ENCODE data around the gene HYAL4.
"Not testable (repeated sequence)": the region's sequence is repeated elsewhere in the genome, so short reads cannot be mapped to it uniquely, and the experiment has no call there.

The HYAL4 gene

DNA sequence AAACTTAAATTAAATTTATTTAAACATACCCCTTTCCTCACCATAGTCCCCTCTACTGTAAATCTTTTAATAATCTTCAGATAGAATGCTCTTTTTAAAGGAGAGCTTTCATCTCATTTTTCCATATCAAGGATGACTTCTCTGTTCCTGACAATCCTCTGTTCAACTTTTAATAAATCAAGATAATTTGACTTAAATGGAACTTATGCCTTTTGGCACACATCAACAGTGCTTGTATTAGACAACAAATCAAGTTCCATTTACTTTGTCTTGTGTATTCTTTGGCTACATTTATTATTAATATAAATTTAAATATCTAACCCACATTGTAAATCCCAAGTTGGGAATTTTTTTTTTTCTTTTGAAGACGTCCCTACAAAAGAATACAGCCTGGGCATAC lies 42.7 kb upstream of the HYAL4 start:
- TF ChIP-seq, protein P1, sequence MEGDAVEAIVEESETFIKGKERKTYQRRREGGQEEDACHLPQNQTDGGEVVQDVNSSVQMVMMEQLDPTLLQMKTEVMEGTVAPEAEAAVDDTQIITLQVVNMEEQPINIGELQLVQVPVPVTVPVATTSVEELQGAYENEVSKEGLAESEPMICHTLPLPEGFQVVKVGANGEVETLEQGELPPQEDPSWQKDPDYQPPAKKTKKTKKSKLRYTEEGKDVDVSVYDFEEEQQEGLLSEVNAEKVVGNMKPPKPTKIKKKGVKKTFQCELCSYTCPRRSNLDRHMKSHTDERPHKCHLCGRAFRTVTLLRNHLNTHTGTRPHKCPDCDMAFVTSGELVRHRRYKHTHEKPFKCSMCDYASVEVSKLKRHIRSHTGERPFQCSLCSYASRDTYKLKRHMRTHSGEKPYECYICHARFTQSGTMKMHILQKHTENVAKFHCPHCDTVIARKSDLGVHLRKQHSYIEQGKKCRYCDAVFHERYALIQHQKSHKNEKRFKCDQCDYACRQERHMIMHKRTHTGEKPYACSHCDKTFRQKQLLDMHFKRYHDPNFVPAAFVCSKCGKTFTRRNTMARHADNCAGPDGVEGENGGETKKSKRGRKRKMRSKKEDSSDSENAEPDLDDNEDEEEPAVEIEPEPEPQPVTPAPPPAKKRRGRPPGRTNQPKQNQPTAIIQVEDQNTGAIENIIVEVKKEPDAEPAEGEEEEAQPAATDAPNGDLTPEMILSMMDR (IDR thresholded peaks at IDR 0.05; ENCODE audit: control extremely low read depth, extremely low read depth, low read depth, missing control alignments): no peak
- ChIA-PET POLR2A (no interaction called here), CTCF (interaction anchor here (2.3 to 7.9 kb wide), 2 partner anchors 63 to 70 kb away, joined by 7 to 82 read pairs; no protein-coding TSS in a partner anchor)
- DNase-seq (ENCODE audit: extremely low spot score): no peak

DNA sequence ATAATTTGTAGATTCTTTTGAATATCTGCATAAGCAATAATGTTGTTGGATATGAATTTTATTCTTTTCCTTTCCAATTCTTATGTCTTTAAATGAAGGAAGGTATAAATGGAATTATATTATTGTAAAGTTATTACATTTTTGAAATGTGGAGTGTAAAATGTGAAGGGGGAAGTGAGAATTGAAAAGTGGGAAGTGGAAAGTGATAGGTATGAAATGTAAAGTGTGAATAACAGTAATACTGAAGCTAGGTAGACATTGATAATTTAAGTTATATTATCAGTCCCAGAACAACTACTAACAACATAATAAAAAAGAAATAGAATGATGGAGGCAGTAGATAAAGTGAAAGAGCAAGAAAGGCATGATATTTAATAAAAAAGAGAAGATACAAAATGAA lies 39.7 kb upstream of the HYAL4 start:
- DNase-seq (ENCODE audit: extremely low spot score): no peak
- CTCF ChIA-PET: interaction anchor here (0.9 to 2.4 kb wide), 3 partner anchors 8 to 12 kb away, joined by 3 to 7 read pairs (median 3); no protein-coding TSS in a partner anchor
- POLR2A ChIA-PET: no interaction called here
- TF ChIP-seq, protein P1 (IDR thresholded peaks at IDR 0.05; ENCODE audit: control extremely low read depth, extremely low read depth, low read depth, missing control alignments): no peak

DNA sequence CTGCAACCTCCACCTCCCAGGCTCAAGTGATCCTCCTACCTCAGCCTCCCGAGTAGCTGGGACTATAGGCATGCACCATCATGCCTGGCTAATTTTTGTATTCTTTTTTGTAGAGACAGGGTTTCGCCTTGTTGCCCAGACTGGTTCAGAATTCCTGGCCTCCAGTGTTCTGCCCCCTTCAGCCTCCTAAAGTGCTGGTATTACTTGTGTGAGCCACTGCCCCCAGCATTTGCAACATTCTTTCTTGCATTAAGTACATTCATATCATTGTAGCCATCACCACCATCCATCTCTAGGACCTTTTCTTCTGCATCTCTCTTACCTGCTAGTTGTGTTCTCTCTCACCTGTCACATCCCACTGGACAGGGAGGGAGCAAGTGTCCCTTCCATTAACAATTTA lies 35.5 kb upstream of the HYAL4 start:
- TF ChIP-seq, protein P1 (IDR thresholded peaks at IDR 0.05; ENCODE audit: control extremely low read depth, extremely low read depth, low read depth, missing control alignments): no peak
- POLR2A ChIA-PET: no interaction called here
- DNase-seq (ENCODE audit: extremely low spot score): no peak
- CTCF ChIA-PET: no interaction called here

DNA sequence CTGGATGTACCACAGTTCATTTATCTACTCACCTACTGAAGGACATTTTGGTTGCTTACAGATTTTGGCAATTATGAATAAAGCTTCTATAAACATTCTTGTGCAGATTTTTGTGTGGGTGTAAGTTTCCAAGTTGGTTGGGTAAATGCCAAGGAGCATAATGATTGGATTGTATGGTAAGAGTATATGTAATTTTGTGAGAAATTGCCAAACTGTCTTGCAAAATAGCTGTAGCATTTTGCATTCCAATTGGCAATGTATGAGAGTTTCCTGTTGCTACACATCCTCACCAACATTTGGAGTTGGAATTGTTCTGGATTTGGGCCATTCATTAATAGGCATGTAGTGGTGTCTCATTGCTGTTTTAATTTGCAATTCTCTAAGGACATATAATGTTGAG lies 33.9 kb upstream of the HYAL4 start:
- POLR2A ChIA-PET: no interaction called here
- no peak for DNase-seq (ENCODE audit: extremely low spot score)
- CTCF ChIA-PET: interaction anchor here (1.1 kb wide), 2 partner anchors 13 to 14 kb away, joined by 3 read pairs; no protein-coding TSS in a partner anchor
- TF ChIP-seq, protein P1 (IDR thresholded peaks at IDR 0.05; ENCODE audit: control extremely low read depth, extremely low read depth, low read depth, missing control alignments): no peak

DNA sequence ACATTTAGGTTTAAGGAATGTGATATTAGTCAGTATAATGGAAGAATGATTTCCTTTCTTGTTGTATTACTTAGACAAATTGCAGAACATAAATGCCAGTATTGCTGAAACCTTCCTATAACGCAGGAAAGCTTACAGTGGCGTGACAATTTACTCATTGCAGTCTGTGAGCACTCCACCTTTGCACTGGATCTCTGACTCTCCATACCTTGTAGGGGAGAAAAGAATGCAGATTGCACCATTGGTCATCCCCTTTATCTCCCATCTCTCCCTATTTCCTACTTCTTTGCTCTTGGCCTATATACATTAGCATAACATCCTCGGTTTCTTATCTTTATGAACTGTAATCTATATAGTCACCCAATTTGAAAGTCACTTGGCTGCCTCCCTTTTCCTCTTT lies 28.1 kb upstream of the HYAL4 start:
- no peak for DNase-seq (ENCODE audit: extremely low spot score)

DNA sequence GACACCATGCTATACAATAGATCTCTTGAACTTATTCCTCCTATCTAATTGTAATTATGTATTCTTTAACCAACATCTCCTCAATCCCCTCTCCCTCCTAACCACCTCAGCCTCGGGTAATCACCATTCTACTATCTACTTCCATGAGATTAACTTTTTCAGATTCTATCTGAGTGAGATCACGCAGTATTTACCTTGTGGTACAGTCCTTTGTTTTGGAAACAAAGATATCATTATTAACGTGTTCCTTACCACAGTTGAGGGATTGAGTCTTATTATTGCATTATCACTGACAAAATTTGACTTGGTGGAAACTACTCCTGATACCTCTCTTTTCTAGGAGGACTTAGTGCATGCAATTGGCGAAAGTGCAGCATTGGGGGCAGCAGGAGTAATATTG lies 26.0 kb upstream of the HYAL4 start:
- CTCF ChIA-PET: no interaction called here
- no peak for DNase-seq (ENCODE audit: extremely low spot score)
- POLR2A ChIA-PET: no interaction called here
- TF ChIP-seq, protein P1 (IDR thresholded peaks at IDR 0.05; ENCODE audit: control extremely low read depth, extremely low read depth, low read depth, missing control alignments): no peak

More for the DNA sequence above, 28.1 kb upstream of the HYAL4 start:
- POLR2A ChIA-PET: no interaction called here
- TF ChIP-seq, protein P1 (IDR thresholded peaks at IDR 0.05; ENCODE audit: control extremely low read depth, extremely low read depth, low read depth, missing control alignments): no peak
- CTCF ChIA-PET: interaction anchor here (2.3 kb wide), 1 partner anchor 19 kb away, joined by 10 read pairs; no protein-coding TSS in a partner anchor

DNA sequence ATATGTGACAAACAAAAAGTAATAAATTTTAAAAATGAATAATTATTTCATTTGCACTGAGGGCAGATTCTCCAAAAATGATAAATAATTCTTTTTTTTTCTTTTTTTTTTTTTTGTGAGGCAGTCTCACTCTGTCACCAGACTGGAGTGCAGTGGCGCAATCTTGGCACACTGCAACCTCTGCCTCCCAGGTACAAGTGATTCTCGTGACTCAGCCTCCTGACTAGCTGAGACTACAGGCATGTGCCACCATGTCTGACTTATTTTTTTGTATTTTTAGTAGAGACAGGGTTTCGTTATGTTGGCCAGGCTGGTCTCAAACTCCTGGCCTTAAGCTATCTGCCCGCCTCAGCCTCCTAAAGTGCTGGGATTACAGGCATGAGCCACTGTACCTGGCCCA lies 25.2 kb upstream of the HYAL4 start:
- DNase-seq (ENCODE audit: extremely low spot score); POLR2A ChIA-PET: not testable (repeated sequence)
- CTCF ChIA-PET: interaction anchor here (1.1 kb wide), 1 partner anchor 22 kb away, joined by 4 read pairs; no protein-coding TSS in a partner anchor

Measured in GM10248 (cell line).